ENCODE results near the gene PTPN21.

Gene PTPN21

GRCh38 chr14:88563845-88564244 is 9.0 kb upstream of the PTPN21 start:
- Histone ChIP-seq H3K27ac (replicated peaks) (peak overlapping the region; percentile 93), H3K4me3 (replicated peaks; ENCODE audit: insufficient read depth, low read length) (peak overlapping the region; percentile 92), H3K27me3 (ENCODE audit: insufficient read depth, poor library complexity, severe bottlenecking) (no peaks in the 10 kb centered on the region)
- DNase-seq (ENCODE audit: low read depth in 1 of 2, low spot score in 1 of 2), result no peak
- TF ChIP-seq REST (IDR thresholded peaks at IDR 0.05; ENCODE audit: insufficient replicate concordance, low read depth), result no peak
- no peak for TF ChIP-seq GABPA (IDR thresholded peaks at IDR 0.05; ENCODE audit: low read depth)
- TF ChIP-seq POLR2AphosphoS5 (IDR thresholded peaks at IDR 0.05; ENCODE audit: low read depth), result no peak
- no peak for TF ChIP-seq SPI1 (IDR thresholded peaks at IDR 0.05; ENCODE audit: borderline replicate concordance, low read depth)
- no peak for TF ChIP-seq CTCF (IDR thresholded peaks at IDR 0.05; ENCODE audit: insufficient read depth, low read length)

GRCh38 chr14:88562831-88563686 is 8.3 kb upstream of the PTPN21 start, which contains the start of gene ZC3H14:
Gene ZC3H14, plus strand, starts transcription at chr14:88563037. Its CDS starts 97 bp downstream, at chr14:88563134.
- peak; percentile 68 to 78 for DNase-seq (ENCODE audit: low read depth in 1 of 2, low spot score in 1 of 2)
- TF ChIP-seq SPI1 (IDR thresholded peaks at IDR 0.05; ENCODE audit: borderline replicate concordance, low read depth) (no peak), REST (IDR thresholded peaks at IDR 0.05; ENCODE audit: insufficient replicate concordance, low read depth) (peak; percentile 47), POLR2AphosphoS5 (IDR thresholded peaks at IDR 0.05; ENCODE audit: low read depth) (peak; percentile 75), GABPA (IDR thresholded peaks at IDR 0.05; ENCODE audit: low read depth) (peak; percentile 30; the same call in 1 of the 2 replicates)
- H3K4me3 ChIP-seq (replicated peaks; ENCODE audit: insufficient read depth, low read length), result peak within 1 kb of the TSS; percentile 92
- no peaks in the 10 kb centered on the region for H3K27me3 ChIP-seq (ENCODE audit: insufficient read depth, poor library complexity, severe bottlenecking)
- H3K27ac ChIP-seq (replicated peaks), result peak within 1 kb of the TSS; percentile 93

- no peak for DNase-seq (ENCODE audit: low read depth in 1 of 2, low spot score in 1 of 2)
- H3K4me3 ChIP-seq (replicated peaks; ENCODE audit: insufficient read depth, low read length), result peak overlapping the region; percentile 92
- TF ChIP-seq CTCF (IDR thresholded peaks at IDR 0.05; ENCODE audit: insufficient read depth, low read length) (no peak), SPI1 (IDR thresholded peaks at IDR 0.05; ENCODE audit: borderline replicate concordance, low read depth) (no peak), POLR2AphosphoS5 (IDR thresholded peaks at IDR 0.05; ENCODE audit: low read depth) (no peak), GABPA (IDR thresholded peaks at IDR 0.05; ENCODE audit: low read depth) (no peak)
- H3K27ac ChIP-seq (replicated peaks), result peak overlapping the region; percentile 93
- no peaks in the 10 kb centered on the region for H3K27me3 ChIP-seq (ENCODE audit: insufficient read depth, poor library complexity, severe bottlenecking)
Observed at GRCh38 chr14:88562532-88562830, 7.7 kb upstream of the PTPN21 start.

- Histone ChIP-seq H3K4me3 (replicated peaks; ENCODE audit: insufficient read depth, low read length) (no peak overlapping the region), H3K27me3 (ENCODE audit: insufficient read depth, poor library complexity, severe bottlenecking) (peaks cover 18% of the 10 kb centered on the region), H3K27ac (replicated peaks) (no peak overlapping the region)
- DNase-seq (ENCODE audit: low read depth in 1 of 2, low spot score in 1 of 2), result no peak
- TF ChIP-seq REST (IDR thresholded peaks at IDR 0.05; ENCODE audit: insufficient replicate concordance, low read depth), result no peak
- TF ChIP-seq CTCF (IDR thresholded peaks at IDR 0.05; ENCODE audit: insufficient read depth, low read length), result no peak
- TF ChIP-seq POLR2AphosphoS5 (IDR thresholded peaks at IDR 0.05; ENCODE audit: low read depth), result no peak
- TF ChIP-seq SPI1 (IDR thresholded peaks at IDR 0.05; ENCODE audit: borderline replicate concordance, low read depth), result no peak
- TF ChIP-seq GABPA (IDR thresholded peaks at IDR 0.05; ENCODE audit: low read depth), result no peak
Observed at GRCh38 chr14:88559852-88560251, 5.0 kb upstream of the PTPN21 start.

All from HL-60 (cell line).